Stimulated activated CD8-positive, alpha-beta memory T cell treated with anti-CD3 and anti-CD28 coated beads, Interleukin-4, amount 100 ng/mL, for 1 hour (primary cell): ENCODE data around the gene KRT37.

Experiments
- DNase-seq, 2 donors: peaks; one replicate each; pipeline ENCODE4 v3.0.0-alpha.2; 2020; ENCODE audit warnings: low read depth in 2 of 2, low spot score in 1 of 2

Gene KRT37

DNA sequence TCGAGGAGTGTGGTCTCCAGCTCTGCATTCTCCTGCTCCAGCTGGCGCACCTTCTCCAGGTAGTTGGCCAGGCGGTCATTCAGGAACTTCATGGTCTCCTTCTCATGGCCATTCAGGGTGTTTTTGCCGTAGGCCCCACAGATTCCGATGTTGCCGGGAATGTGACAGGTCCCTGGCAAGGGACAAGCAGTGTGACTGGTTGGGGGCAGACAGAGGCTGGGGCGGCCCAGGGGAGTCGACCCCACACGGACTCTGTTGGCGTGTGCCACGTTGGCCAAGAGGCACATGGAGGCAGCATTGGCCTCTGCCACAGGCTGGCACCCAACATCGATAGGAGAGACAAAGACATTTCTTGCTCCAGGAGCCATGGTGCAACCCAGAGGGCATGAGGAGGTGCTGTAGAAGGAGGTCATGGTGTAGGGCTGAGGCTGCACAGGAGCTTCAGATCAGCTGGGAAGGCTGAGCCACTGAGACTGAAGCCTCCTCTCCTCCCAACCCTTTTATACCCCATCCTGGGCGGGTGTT lies at the start of gene KRT37:
KRT37 (minus strand) TSS at position 475 of the 525 bp plus-strand sequence; CDS start at position 413, 62 bp downstream.
- no peak for DNase-seq

DNA sequence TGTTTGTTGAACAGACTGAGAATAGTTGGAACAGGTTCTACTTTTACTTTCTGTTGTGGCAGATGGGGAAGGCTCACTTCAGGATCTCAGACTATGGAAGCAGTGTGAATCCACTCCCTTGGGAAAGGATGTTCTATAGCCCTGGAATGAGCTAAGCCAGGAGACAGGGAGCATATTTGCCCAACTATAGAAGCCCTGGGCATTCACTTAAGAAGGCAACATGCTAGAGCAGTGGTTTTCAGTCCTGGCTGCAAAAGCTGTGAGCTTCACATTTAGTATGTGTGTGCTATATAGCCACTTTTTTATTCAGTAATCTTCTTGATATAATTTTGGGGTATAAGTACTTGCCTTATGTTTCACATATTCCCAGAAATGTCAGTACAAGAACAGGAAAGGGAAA lies 44.0 kb upstream of the KRT37 start:
- no peak for DNase-seq

DNA sequence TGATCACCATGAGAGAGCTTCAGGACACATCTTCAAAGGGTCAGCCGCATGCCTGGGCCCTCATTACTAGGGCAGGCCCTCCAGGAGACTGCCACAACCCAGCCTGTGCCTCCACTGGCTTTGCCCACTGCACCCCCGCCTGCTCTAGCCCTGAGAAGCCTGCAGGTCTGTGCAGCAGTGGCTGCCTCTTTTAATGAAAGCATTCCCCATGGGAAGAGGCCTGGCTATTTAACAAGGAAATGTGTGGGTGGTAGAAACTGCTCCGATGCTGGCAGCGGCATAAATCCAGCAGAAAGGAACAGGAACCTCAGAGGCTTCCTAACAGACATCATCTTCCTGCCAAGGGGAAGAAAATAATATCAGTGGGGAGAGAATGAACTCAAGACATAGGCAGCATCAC lies 43.2 kb upstream of the KRT37 start:
- DNase-seq = no peak

DNA sequence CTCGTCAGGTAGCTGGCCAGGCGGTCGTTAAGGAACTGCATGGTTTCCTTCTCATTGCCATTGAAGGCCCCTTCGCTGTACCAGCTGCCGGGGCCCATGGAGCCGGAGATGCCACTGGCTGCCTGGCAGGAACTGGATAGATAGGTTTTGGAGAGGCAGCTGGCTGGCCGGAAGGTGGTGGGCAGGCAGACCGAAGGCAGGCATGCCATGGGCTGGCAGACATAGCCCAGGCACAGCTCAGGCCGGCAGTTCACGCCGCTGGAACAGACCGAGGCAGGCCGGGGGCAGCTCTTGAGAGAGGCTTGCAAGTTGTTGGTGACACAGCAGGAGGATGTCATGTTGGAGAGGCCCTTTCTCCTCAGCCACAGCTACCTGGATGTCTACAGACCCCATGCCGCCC lies 42.6 kb upstream of the KRT37 start, which contains the start of gene KRT32:
KRT32 (minus strand) TSS at position 399 of the 400 bp plus-strand sequence; CDS start at position 338, 61 bp downstream.
- no peak for DNase-seq

DNA sequence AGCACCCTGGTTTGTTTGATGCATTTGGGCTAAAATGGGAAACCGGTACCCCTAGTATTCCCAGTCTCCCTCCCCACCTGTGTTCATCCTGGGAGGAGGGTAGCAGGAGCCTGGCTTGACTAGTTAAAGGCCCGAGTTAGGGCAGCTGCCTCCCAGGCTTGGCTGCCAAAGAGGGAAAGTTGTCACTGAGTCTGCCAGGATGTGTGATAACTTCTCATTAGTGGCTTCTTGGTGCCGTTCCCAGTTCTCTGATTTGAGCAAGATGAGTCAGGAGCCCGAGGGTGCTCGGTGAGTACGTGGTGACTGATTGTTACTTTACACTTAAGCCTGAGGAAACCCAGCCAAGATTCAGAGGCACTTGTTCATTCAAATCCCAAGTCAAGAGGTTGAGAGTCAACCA lies 40.3 kb upstream of the KRT37 start:
- DNase-seq = no peak

DNA sequence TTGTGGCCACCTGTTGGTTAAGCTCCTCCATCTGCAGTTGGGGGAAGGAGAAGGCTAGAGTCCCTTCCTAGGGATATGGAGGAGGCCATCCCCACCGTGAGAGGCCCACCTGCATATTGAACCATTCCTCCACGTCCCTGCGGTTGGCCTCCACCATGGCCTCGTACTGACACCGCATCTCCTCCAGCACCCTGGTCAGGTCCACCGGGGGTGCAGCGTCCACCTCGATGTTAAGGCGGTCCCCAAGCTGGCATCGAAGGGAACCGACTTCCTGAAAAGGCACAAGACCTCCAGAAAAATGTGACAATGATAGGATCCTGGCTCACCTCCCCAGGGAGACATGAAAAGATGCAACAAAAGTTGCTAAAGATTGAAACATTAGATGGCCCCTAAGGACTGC lies 39.8 kb upstream of the KRT37 start:
- no peak for DNase-seq

DNA sequence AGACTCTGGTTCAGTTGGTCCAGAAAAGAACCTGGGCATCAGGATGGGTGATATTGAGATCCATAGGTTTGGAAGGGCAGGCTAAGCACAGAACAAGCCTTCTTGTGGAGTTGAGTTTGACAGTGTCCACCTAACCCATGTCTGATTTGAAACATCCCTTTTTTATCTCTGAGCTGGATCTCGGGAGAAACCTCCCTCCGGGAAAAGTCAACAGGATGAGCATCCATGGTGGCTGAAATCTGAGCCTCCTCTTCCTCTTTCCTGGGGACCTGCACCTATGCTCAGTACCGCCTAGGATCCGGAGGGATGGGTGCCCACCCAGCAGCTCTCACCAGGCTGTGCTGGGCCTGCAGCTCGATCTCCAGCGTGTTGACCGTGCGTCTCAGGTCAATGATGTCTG lies 39.4 kb upstream of the KRT37 start:
- DNase-seq = no peak

DNA sequence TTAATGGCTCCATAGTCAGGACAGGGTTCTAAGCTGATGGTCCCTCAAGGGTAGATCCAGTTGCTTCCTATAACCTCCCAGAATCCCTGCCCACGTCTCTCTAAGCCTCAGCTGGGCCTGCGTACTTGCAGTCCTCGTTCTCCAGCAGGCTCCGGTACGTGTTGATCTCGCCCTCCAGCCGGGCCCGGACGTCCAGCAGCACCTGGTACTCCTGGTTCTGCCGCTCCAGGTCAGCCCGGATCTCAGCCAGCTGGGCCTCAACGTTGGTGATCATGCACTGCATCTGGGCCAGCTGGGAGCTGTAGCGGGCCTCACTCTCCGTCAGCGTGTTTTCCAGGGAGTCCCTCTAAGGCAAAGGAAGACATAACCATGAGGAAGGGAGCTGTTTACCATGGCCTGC lies 38.3 kb upstream of the KRT37 start:
- DNase-seq = no peak

DNA sequence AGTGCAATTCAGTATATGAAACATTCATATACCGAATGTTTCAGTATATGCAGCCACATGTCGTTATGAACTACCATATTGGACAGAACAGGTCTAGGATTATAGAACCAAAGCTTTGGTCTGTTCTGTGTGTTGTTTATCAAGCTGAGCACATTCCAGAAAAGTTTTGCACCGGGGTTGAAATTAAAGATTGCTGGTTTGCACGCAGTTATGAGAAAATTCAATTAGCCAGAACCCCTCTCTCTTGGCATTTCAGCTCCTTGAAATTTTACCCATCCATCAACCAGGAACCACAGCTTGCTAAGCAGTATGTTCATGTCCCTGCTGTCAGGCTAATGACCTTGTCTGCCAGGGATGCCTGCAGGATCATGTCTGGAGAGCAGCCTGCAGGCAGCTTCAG lies 33.3 kb upstream of the KRT37 start:
- DNase-seq = no peak

DNA sequence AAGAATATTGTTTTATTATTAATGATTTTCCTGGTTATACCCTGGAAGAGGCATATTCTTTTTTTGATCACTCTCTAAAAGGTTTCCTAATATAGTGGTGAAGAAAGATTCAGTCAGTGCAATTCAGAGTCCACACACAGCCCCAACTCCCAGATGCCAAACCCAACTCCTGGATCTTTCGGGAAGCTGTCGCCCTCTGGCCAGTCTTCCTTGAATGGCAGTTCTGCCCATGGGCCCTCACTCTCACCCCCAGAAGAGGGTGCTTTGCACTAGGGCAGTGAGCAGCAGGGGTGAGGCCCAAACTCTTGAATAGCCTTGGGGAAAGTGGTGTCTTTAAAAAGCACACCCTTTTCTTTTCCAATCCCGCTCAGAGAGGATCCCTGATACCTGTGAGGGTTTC lies 31.8 kb upstream of the KRT37 start:
- DNase-seq = no peak

DNA sequence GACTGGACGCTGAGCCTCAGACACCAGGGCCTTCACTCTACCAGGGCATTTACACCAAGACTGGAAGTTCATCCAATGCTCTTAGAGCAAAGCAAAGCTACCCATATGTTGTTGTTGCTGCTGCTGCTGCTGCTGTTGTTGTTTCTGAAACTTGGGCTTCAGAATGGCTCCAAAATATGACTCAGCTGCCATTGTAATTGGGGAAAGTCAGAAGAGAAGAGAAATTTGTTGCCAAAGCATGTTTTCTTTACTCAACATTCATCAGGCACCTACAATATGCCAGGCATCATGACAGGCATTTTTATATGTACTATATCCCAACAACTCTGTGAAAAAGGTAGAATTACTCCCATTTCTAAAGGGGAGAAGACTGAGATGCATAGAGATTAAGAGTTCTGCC lies 30.9 kb upstream of the KRT37 start:
- no peak for DNase-seq

DNA sequence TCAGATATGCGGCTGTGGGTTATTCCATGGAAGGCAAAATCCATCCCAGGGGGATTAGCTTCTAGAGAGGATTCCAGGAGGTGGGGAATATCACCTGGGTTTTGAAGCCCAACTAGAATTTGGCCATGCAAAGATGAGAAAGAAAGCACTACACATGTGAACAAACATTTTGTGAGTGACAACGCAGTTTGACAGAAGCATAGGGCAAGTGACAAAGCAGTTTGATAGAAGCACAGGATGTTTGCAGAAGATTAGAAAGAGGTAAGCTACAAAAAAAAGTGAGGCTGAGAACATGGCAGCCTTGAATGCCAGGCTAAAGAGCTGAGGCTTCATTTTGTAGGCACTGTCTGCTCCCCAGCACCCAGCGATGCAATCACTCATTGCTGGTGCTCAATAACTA lies 28.7 kb upstream of the KRT37 start:
- DNase-seq = no peak

DNA sequence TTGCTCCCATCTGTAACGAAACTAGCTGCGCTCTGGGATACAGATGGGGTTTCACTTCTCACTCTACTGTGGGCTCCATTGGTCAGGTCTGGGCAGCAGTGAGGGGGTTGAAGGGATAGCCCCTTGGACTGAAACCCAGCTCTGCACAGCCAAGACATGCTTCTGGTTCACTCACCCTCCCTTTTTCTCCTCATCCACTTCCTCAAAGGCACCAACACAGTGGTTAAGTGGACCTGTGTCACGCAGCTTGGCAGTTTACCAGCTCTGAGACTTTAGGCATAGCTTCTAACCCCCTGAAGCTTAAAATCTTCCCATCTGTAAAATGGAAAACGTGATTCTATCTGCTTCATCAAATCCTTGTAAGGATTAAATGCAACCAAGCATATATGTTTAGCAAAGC lies 27.9 kb upstream of the KRT37 start:
- DNase-seq = no peak

DNA sequence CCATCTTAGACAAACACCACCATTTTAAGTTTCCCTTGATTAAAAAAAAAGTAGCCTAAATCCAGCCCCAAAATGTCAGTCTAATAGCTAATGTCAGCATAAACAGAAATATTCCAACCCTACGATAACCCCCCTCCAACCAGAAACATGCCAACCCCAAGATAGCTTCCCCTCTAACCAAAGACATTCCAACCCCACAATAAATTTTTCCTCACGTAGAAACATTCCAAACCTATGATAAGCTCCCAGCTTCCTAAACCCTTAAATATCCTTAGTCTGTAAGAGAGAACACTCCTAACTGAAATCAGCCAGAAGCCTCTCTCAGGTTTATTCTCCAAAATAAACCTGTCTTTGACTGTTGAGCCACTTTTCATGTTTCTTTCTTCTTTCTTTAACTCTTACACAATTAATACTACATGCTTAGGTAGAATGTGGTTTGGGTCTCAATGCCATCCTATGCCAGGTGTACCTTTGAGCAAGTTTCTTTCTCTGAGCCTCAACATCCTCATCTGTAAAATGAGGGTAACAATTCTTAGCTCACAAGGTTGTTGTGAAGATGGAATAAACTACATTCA lies 26.9 kb upstream of the KRT37 start:
- no peak for DNase-seq

DNA sequence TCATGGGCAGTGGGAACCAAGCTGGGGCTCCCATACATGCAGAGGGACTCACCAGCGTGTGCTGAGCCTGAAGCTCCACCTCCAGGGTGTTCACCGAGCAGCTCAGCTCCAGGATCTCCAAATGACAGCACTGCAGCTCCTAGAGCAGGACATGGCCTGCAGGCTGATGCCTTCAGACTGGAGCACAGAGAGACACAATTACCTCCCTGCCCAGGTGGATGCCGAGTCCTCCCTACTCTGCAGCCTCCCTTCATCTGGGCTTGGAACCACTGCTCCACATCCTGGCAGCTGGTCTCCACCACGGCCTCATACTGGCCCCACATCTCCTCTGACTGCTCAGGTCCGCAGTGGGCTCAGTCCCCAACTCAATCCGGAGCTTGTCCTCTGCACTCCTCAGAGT lies 24.6 kb upstream of the KRT37 start:
- no peak for DNase-seq

DNA sequence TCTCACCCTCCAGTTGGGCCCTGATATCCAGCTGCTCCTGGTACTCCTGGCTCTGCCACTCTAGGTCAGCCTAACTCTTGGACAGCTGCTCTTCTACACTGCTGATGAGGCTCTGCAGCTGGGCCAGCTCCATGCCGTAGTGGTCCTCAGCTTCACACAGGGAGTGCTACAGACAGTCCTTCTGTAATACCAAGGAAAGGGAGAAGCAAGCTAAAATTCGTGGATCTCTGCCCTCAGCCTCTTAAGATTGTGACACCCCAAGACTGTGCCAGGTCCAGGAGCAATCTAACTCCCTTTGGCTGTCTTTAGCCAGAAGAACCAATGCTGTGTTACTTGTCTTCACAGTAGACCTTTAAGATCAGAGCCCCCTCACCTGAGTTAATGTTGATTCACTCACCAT lies 24.1 kb upstream of the KRT37 start:
- DNase-seq = no peak

DNA sequence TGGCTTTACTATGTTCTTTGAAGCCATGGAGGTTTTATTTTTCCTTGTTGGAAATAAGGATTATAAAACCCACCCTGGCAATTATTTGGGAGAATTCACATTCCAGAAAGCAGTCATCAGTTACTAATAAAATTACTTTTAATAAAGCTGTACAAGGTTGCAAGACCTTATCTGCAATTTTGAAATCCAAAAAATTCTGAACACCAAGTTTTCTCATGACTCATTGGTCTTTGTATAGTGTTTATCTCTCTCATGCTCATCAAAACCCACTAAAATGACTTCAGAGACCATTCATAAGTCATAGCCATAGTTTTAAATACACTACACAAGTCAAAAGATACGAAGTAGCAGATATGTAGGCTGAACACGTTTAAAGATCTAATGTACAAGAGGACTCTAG lies 22.4 kb upstream of the KRT37 start:
- DNase-seq = no peak

DNA sequence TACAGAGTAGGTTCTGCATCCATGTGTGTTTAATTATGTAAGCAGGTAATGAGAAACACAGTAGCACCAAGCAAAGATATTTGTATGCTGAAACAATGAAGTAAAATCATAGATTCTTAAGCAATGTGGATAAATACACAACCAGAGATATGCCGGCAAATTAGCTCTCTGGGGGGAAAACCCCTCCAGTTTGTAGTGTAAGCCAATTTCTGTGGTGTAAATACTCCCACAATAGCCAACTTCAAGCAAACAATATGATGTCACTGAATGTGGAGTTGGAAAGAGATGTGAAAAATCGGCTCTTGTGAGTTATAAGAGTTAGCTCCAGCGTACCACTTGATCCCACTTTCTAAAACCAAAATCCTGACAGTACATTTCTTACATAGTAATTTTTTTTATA lies 20.3 kb upstream of the KRT37 start:
- DNase-seq = no peak

DNA sequence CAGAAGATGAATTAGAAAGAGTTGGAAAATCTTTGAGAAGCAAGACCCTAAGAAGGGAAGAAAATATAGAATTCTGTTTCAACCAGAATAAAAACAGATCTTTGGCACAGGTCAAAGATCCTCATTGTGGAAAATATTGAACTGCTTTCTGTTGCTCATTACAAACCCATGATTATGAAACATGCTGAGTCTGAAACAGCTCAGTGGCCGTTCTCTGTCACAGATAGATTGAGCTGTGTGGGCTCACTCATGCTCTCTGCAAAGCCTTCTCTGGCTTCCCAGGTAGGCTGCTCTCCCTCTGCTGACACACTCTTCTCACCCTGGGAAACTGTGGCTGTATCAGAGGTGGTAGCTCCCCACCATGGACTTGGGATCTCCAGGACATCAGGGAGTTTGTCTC lies 19.8 kb upstream of the KRT37 start:
- no peak for DNase-seq

DNA sequence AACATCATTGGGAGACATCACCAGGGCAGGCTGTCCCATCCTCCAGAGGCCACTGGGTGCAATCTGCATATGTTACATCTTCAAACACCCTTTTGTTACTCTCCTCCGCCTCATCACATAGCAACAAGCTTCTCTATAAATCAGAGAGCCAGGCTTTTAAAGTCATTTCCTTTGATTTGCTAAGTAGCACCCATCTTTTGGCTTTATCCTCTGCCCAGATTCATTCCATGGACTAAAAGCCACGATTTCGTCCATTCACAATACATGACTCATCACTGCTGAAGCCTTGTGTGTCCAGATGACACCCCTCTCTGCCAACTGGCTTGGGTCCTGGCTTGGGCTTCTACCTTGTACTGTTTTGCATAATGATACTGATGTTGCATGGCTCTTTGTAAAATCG lies 18.4 kb upstream of the KRT37 start:
- no peak for DNase-seq

DNA sequence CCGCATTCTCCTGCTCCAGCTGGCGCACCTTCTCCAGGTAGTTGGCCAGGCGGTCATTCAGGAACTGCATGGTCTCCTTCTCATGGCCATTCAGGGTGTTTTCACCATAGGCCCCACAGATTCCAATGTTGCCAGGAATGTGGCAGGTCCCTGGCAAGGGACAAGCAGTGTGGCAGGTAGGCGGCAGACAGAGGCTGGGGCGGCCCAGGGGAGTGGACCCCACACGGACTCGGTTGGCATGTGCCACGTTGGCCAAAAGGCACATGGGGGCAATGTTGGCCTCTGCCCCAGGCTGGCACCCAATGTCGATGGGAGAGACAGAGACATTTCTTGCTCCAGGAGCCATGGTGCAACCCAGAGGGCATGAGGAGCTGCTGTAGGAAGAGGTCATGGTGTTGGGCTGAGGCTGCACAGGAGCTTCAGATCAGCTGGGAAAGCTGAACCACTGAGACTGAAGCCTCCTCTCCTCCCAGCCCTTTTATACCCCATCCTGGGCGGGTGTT lies 16.2 kb upstream of the KRT37 start, which contains the start of gene KRT38:
KRT38 (minus strand) TSS at position 453 of the 503 bp plus-strand sequence; CDS start at position 391, 62 bp downstream.
- no peak for DNase-seq

DNA sequence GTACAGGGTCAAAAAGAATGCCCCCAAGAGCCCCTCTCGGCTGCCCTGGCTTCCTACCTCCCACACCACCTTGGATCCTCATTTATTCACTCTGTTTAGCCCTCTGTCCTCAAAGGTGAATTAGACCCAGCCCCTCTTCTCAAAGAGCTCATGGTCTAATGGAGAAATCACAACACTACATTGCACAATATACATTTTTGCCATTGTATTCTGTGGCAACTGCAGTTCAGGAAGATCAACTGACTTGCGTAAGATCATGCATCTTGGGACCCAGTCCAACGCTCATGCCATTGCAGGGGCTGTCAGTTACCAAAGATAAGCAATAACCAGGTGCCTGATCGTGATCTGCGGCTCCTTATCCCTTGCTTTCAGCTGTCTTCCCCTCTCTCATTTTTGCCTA lies 15.0 kb upstream of the KRT37 start:
- no peak for DNase-seq

DNA sequence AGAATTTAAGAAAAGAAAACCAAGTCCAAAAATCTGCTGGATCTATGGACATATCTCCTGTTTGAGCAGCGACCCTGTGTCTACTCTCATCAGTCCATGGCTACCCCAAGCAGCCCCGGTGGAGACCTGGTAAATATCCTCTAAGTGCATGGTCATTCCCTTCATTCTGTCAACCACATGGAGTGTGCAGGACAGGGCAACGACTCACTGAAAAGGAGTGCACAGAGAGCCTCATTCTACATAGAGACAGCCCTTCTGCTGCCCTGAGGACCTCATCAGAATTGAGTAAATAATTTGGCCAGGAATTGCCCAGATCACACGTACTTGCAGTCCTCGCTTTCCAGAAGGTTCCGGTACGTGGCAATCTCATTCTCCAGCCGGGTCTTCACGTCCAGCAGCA lies 13.4 kb upstream of the KRT37 start:
- DNase-seq = no peak
